ENCODE results near the gene IQCM. TPM values are rescaled to one million over a fixed set of nuclear protein-coding genes. Genes with fewer than 3 reads are reported as not detected.

The IQCM gene
- total and polyA plus RNA-seq, 9 donors, result 0.08 TPM; not detected in 8

GRCh38 chr4:149747646-149748045 lies 68.0 kb downstream of the IQCM start:
- no peaks in the 10 kb centered on the region for H3K9me3 ChIP-seq (replicated peaks; ENCODE audit: control insufficient read depth, low read depth, low read length)
- H3K4me3 ChIP-seq (ENCODE audit: low read length), result no peak overlapping the region
- no CpG with 5 or more reads among the region's 2 CpGs for WGBS (ENCODE audit: insufficient coverage)
- no peaks in the 10 kb centered on the region for H3K27me3 ChIP-seq (ENCODE audit: control insufficient read depth, insufficient read depth, low read length)
- no peaks in the 10 kb centered on the region for H3K4me1 ChIP-seq (ENCODE audit: control insufficient read depth, insufficient read depth, low read length)
- no peak overlapping the region for H3K27ac ChIP-seq (ENCODE audit: low read length)
- H3K36me3 ChIP-seq (ENCODE audit: control insufficient read depth, insufficient read depth, low read length), result no peaks in the 10 kb centered on the region
- DNase-seq, result no peak

- no peaks in the 10 kb centered on the region for H3K9me3 ChIP-seq (replicated peaks; ENCODE audit: control insufficient read depth, low read depth, low read length)
- H3K4me1 ChIP-seq (ENCODE audit: control insufficient read depth, insufficient read depth, low read length), result no peaks in the 10 kb centered on the region
- H3K27ac ChIP-seq (ENCODE audit: low read length), result no peak overlapping the region
- DNase-seq, result no peak
- WGBS (ENCODE audit: insufficient coverage), result no CpG with 5 or more reads among the region's 1 CpG
- H3K36me3 ChIP-seq (ENCODE audit: control insufficient read depth, insufficient read depth, low read length), result no peaks in the 10 kb centered on the region
- no peak overlapping the region for H3K4me3 ChIP-seq (ENCODE audit: low read length)
- no peaks in the 10 kb centered on the region for H3K27me3 ChIP-seq (ENCODE audit: control insufficient read depth, insufficient read depth, low read length)
Measured at GRCh38 chr4:149746276-149746675, 69.4 kb downstream of the IQCM start.

- WGBS (ENCODE audit: insufficient coverage), result no CpG with 5 or more reads among the region's 1 CpG
- Histone ChIP-seq H3K9me3 (replicated peaks; ENCODE audit: control insufficient read depth, low read depth, low read length) (no peaks in the 10 kb centered on the region), H3K36me3 (ENCODE audit: control insufficient read depth, insufficient read depth, low read length) (no peaks in the 10 kb centered on the region), H3K27me3 (ENCODE audit: control insufficient read depth, insufficient read depth, low read length) (no peaks in the 10 kb centered on the region), H3K4me1 (ENCODE audit: control insufficient read depth, insufficient read depth, low read length) (peaks cover 4% of the 10 kb centered on the region), H3K4me3 (ENCODE audit: low read length) (no peak overlapping the region), H3K27ac (ENCODE audit: low read length) (no peak overlapping the region)
- DNase-seq, result no peak
Measured at GRCh38 chr4:149741186-149741831, 74.3 kb downstream of the IQCM start.

- no peak overlapping the region for H3K27ac ChIP-seq (ENCODE audit: low read length)
- H3K27me3 ChIP-seq (ENCODE audit: control insufficient read depth, insufficient read depth, low read length), result no peaks in the 10 kb centered on the region
- H3K36me3 ChIP-seq (ENCODE audit: control insufficient read depth, insufficient read depth, low read length), result no peaks in the 10 kb centered on the region
- H3K9me3 ChIP-seq (replicated peaks; ENCODE audit: control insufficient read depth, low read depth, low read length), result no peaks in the 10 kb centered on the region
- 74% methylated on average over 5 of the region's 7 CpGs for WGBS (ENCODE audit: insufficient coverage)
- H3K4me1 ChIP-seq (ENCODE audit: control insufficient read depth, insufficient read depth, low read length), result peaks cover 4% of the 10 kb centered on the region
- peak; percentile 20 for DNase-seq
- no peak overlapping the region for H3K4me3 ChIP-seq (ENCODE audit: low read length)
Measured at GRCh38 chr4:149738156-149738555, 77.5 kb downstream of the IQCM start.

- Histone ChIP-seq H3K27ac (ENCODE audit: low read length) (no peak overlapping the region), H3K4me1 (ENCODE audit: control insufficient read depth, insufficient read depth, low read length) (peaks cover 4% of the 10 kb centered on the region), H3K9me3 (replicated peaks; ENCODE audit: control insufficient read depth, low read depth, low read length) (no peaks in the 10 kb centered on the region), H3K4me3 (ENCODE audit: low read length) (no peak overlapping the region), H3K36me3 (ENCODE audit: control insufficient read depth, insufficient read depth, low read length) (no peaks in the 10 kb centered on the region), H3K27me3 (ENCODE audit: control insufficient read depth, insufficient read depth, low read length) (no peaks in the 10 kb centered on the region)
- 73% methylated on average over 1 of the region's 3 CpGs for WGBS (ENCODE audit: insufficient coverage)
- no peak for DNase-seq
Measured at GRCh38 chr4:149735796-149736195, 79.8 kb downstream of the IQCM start.

GRCh38 chr4:149728444-149728843 lies 87.2 kb downstream of the IQCM start:
- Histone ChIP-seq H3K27me3 (ENCODE audit: control insufficient read depth, insufficient read depth, low read length) (no peaks in the 10 kb centered on the region), H3K4me3 (ENCODE audit: low read length) (no peak overlapping the region), H3K9me3 (replicated peaks; ENCODE audit: control insufficient read depth, low read depth, low read length) (no peaks in the 10 kb centered on the region), H3K4me1 (ENCODE audit: control insufficient read depth, insufficient read depth, low read length) (no peaks in the 10 kb centered on the region), H3K36me3 (ENCODE audit: control insufficient read depth, insufficient read depth, low read length) (no peaks in the 10 kb centered on the region), H3K27ac (ENCODE audit: low read length) (no peak overlapping the region)
- no CpG with 5 or more reads among the region's 1 CpG for WGBS (ENCODE audit: insufficient coverage)
- no peak for DNase-seq

- Histone ChIP-seq H3K4me1 (ENCODE audit: control insufficient read depth, insufficient read depth, low read length) (no peaks in the 10 kb centered on the region), H3K9me3 (replicated peaks; ENCODE audit: control insufficient read depth, low read depth, low read length) (no peaks in the 10 kb centered on the region), H3K27ac (ENCODE audit: low read length) (no peak overlapping the region), H3K27me3 (ENCODE audit: control insufficient read depth, insufficient read depth, low read length) (no peaks in the 10 kb centered on the region), H3K4me3 (ENCODE audit: low read length) (no peak overlapping the region), H3K36me3 (ENCODE audit: control insufficient read depth, insufficient read depth, low read length) (no peaks in the 10 kb centered on the region)
- no peak for DNase-seq
- 60% methylated on average over 1 of the region's 1 CpG for WGBS (ENCODE audit: insufficient coverage)
Measured at GRCh38 chr4:149727663-149728062, 88.0 kb downstream of the IQCM start.

GRCh38 chr4:149723065-149723464 lies 92.6 kb downstream of the IQCM start:
- WGBS (ENCODE audit: insufficient coverage), result no CpG with 5 or more reads among the region's 2 CpGs
- Histone ChIP-seq H3K4me1 (ENCODE audit: control insufficient read depth, insufficient read depth, low read length) (no peaks in the 10 kb centered on the region), H3K36me3 (ENCODE audit: control insufficient read depth, insufficient read depth, low read length) (no peaks in the 10 kb centered on the region), H3K4me3 (ENCODE audit: low read length) (no peak overlapping the region), H3K27me3 (ENCODE audit: control insufficient read depth, insufficient read depth, low read length) (no peaks in the 10 kb centered on the region), H3K9me3 (replicated peaks; ENCODE audit: control insufficient read depth, low read depth, low read length) (no peaks in the 10 kb centered on the region), H3K27ac (ENCODE audit: low read length) (no peak overlapping the region)
- DNase-seq, result no peak

- WGBS (ENCODE audit: insufficient coverage), result 86% methylated on average over 1 of the region's 1 CpG
- Histone ChIP-seq H3K4me3 (ENCODE audit: low read length) (no peak overlapping the region), H3K27me3 (ENCODE audit: control insufficient read depth, insufficient read depth, low read length) (no peaks in the 10 kb centered on the region), H3K9me3 (replicated peaks; ENCODE audit: control insufficient read depth, low read depth, low read length) (peaks cover 15% of the 10 kb centered on the region), H3K36me3 (ENCODE audit: control insufficient read depth, insufficient read depth, low read length) (no peaks in the 10 kb centered on the region), H3K27ac (ENCODE audit: low read length) (no peak overlapping the region), H3K4me1 (ENCODE audit: control insufficient read depth, insufficient read depth, low read length) (no peaks in the 10 kb centered on the region)
- no peak for DNase-seq
Measured at GRCh38 chr4:149719806-149720205, 95.8 kb downstream of the IQCM start.

GRCh38 chr4:149719357-149719756 lies 96.3 kb downstream of the IQCM start:
- Histone ChIP-seq H3K9me3 (replicated peaks; ENCODE audit: control insufficient read depth, low read depth, low read length) (peaks cover 15% of the 10 kb centered on the region), H3K4me3 (ENCODE audit: low read length) (no peak overlapping the region), H3K36me3 (ENCODE audit: control insufficient read depth, insufficient read depth, low read length) (no peaks in the 10 kb centered on the region), H3K27ac (ENCODE audit: low read length) (no peak overlapping the region), H3K27me3 (ENCODE audit: control insufficient read depth, insufficient read depth, low read length) (no peaks in the 10 kb centered on the region), H3K4me1 (ENCODE audit: control insufficient read depth, insufficient read depth, low read length) (no peaks in the 10 kb centered on the region)
- no peak for DNase-seq

GRCh38 chr4:149718500-149718899 lies 97.1 kb downstream of the IQCM start:
- 81% methylated on average over 2 of the region's 3 CpGs for WGBS (ENCODE audit: insufficient coverage)
- Histone ChIP-seq H3K27me3 (ENCODE audit: control insufficient read depth, insufficient read depth, low read length) (no peaks in the 10 kb centered on the region), H3K27ac (ENCODE audit: low read length) (no peak overlapping the region), H3K9me3 (replicated peaks; ENCODE audit: control insufficient read depth, low read depth, low read length) (peaks cover 15% of the 10 kb centered on the region), H3K36me3 (ENCODE audit: control insufficient read depth, insufficient read depth, low read length) (no peaks in the 10 kb centered on the region), H3K4me3 (ENCODE audit: low read length) (no peak overlapping the region), H3K4me1 (ENCODE audit: control insufficient read depth, insufficient read depth, low read length) (no peaks in the 10 kb centered on the region)
- no peak for DNase-seq
